SH-SY5Y (cell line): ENCODE data around the gene WDR13.

Experiments used
- GATA2 ChIP-seq: IDR thresholded peaks from 2 replicates; pipeline ENCODE4 v1.6.1; 2011; ENCODE audit warnings: mild to moderate bottlenecking, low read depth, low read length
- GATA3 ChIP-seq: IDR thresholded peaks from 2 replicates; pipeline ENCODE4 v1.6.1; 2011; ENCODE audit warnings: low read depth, mild to moderate bottlenecking, low read length, moderate library complexity

- TF ChIP-seq GATA2 (no peak), GATA3 (no peak)
Observed at GRCh38 chrX:48548871-48549270, 48.4 kb upstream of the WDR13 start.
